Measurements from ENCODE around the gene STK38.

GRCh38 chr6:36545767-36546307 lies 1.4 kb downstream of the STK38 start:
- TF ChIP-seq CTCF (conservative IDR thresholded peaks at IDR 0.05; ENCODE audit: low read depth, low read length) (no peak), EZH2 (IDR thresholded peaks at IDR 0.05; ENCODE audit: low read length, unreplicated experiment) (no peak)
